NCI-H526 treated with DMSO at 0.1 percent for 48 hours (cell line): ENCODE data around the gene OGDH.
"Not testable (repeated sequence)": the region's sequence is repeated elsewhere in the genome, so short reads cannot be mapped to it uniquely, and the experiment has no call there.

Source experiments
- DNase-seq: peaks from one replicate; lab custom pipeline; 2025; lab: John Stamatoyannopoulos, UW

Gene OGDH

GRCh38 chr7:44706788-44707557 is 100.5 kb downstream of the OGDH start:
- DNase-seq, result no peak

DNA sequence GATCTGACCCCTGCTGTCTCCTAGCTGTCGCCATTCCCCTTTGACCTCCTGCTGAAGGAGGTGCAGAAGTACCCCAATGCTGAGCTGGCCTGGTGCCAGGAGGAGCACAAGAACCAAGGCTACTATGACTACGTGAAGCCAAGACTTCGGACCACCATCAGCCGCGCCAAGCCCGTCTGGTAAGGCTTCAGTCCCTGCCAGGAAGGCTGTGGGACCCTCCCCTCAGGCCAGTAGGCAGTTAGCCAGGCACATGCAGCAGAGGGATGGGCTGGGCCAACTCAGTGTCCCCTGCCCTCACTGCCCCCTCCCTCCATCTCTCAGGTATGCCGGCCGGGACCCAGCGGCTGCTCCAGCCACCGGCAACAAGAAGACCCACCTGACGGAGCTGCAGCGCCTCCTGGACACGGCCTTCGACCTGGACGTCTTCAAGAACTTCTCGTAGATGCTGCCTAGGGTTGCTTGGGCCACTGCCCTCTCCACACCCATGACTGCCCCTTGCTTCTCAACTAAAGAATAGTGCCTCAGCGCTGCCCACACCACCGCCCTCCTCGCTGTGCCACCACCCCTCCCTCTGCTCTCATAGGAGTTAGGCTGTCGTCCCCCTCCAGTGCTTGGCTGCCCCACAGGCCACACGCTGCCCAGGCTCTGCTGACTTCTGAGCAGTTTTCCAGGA is 101.3 kb downstream of the OGDH start:
- no peak for DNase-seq

DNA sequence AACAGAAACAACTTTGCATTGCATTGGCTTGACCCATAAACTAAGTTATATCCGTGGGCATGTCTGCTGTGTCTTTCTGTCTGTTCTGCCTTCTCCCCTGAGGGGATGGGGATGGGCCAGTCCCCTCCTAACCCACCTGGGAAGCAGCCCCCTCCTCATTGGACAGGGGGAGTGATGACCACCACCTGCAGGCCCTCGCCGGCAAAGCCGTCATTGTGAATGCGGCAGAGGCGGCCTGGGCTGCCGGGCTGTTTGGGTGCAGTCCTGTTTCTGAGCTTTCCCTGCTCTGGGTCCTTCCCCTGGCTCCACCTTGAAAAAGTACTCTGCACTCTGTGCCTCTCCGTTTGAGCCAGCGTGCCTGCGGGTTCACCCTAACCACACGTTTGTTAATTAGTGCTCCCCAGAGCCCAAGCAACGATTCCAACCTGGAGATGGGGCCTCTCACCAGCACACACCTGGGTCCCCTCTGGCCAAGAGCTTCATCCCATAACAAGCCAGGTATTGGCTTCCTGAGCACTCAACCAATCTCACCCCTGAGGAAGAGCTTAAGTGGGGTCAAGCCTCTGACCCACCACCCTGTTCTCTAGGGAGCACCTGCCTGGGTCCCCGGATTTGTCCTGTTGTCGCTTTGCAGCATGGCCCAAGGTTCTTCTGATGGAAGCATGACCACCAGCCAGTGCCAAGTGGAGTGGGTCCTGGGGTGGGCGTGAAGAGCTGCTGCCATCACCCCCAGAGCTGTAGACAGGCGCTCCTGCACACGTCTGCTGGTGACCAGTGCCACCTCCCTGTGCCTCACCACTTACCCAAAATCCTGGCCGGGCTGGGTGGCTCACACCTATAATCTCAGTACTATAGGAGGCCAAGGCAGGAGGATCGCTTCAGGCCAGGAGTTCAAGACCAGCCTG is 102.8 kb downstream of the OGDH start:
- no peak for DNase-seq

DNA sequence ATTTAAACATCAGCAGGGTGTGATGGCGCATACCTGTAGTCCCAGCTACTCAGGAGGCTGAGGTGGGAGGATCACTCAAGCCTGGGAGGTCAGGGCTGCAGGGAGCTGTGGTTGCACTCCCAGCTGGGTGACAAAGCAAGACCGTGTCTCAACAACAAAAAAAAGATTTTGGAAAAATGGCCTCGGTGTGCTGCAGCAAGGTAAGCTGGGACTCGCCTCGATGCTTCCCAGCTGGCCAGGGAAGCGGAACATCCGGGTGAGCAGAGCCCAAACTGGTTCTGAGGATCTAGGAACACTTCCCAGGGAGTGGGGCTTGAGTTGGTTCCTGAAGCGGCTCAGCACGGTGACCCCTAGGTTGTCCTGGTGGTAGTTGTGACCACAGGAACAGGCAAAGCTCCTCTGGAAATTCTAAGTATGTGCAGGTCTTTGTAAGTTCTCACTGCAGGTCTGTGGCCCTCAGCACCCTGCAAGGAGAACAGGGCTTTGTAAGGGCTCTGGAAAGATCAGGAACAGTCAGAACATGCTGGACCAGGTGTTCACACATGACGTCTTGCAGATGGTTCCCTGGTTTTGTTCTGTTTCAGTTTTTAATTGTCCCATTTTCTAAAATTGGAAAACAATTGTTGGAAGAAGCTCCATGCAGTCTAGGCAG is 103.6 kb downstream of the OGDH start:
- no peak for DNase-seq

DNA sequence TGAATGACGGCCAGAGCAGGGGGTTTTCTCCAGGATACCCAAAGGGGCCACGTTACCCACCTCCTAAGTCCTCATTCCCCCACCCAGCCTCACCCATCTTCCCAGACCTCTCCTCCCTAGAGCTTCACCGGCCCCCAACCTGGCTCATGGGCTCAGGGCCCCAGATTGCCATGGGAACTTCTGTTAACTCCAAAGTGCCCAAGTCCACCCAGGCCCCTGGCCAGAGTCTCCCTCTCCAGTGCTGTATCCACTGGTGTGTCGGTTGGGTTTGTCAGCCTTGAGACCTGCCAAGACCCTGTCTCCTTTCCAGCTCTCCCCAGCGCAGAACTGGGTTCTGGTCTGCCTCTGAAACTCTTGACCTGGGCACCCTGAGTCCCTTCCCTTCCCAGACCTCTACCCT is 105.1 kb downstream of the OGDH start:
- DNase-seq, result no peak

DNA sequence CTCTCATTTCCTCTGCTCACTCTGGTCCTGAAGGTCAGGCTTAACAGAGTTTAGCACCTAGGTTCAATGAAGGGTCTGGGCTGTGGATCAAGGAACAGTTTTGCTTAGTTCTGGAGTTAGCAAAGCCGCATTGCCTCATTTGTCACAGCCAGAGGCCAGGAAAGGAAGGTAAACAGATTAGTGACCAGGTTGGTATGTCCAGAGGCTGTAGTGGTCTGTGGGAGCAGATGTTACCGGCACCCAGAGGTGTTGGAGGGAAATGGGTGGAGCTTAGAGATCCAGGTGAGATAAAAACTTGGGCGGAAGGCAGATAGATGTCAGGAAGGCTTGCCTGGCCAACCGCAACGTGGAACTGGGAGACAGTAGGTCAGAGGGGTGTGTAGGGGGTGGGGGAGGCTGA is 105.6 kb downstream of the OGDH start:
- DNase-seq, result no peak

- no peak for DNase-seq
These were observed 106.7 kb downstream of the OGDH start for GRCh38 chr7:44713141-44713540.

- no peak for DNase-seq
These were observed 107.4 kb downstream of the OGDH start for GRCh38 chr7:44713680-44714335.

GRCh38 chr7:44716205-44716604 is 109.8 kb downstream of the OGDH start:
- DNase-seq, result no peak

- no peak for DNase-seq
These were observed 113.9 kb downstream of the OGDH start for GRCh38 chr7:44720301-44720700.

- no peak for DNase-seq
These were observed 117.8 kb downstream of the OGDH start for GRCh38 chr7:44724276-44724675.

DNA sequence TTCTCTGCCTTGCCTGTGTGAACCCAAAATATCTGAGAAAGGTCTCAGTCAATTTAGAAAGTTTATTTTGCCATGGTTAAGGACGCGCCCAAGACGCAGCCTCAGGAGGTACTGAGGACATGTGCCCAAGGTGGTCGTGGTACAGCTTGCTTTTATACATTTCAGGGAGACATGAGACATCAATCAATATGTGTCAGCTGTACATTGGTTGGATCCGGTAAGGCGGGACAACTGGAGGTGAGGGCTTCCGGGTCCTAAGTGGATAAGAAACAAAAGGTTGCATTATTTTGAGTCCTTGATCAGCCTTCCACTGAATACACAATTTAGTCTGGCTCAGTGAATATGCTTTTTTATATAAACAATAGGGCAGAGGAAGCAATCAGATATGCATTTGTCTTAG is 119.8 kb downstream of the OGDH start:
- DNase-seq, result not testable (repeated sequence)

- DNase-seq, result no peak
These were observed 120.9 kb downstream of the OGDH start for GRCh38 chr7:44727158-44727936.

DNA sequence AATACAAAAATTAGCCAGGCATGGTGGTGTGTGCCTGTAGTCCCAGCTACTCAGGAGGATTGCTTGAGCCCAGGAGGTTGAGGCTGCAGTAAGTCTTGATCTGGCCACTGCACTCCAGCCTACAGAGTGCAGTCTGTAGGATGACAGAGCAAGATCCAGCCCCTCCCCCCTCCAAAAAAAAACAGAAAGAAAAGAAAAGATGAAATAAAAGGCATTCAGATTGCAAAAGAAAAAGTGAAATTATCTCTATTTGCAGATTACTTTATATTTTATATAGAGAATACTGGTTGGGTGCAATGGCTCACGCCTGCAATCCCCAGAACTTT is 121.5 kb downstream of the OGDH start:
- DNase-seq, result no peak

DNA sequence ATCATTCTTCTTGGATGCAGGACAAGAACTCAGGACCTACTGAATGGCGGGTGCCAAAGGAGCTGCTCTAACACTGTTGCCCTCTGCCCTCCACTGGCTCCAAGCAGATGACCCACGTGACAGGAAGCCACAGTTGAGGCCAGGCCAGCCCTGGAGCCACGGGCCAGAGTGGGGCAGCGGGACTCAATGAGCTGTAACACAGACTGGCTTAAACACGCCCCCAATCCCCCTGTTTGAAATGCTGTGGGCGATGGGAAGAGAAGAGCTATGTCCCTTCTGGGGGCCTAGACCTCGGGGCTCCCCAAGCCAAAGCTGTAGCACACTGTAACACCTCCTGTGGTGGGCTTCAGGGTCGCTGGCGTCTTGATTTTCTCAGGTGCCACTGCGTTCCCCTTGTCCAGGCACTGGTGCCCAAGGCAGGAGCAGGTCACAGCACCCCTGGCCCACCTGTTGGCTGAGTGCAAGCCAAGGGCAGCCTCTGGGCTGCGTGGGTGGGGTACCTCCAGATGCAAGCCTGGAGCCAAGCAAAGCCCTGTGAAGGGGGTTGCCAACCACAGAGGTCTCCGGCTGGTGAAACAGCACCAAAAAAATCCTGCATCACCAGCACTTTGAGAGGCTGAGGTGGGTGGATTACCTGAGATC is 123.6 kb downstream of the OGDH start:
- DNase-seq, result no peak

GRCh38 chr7:44732971-44733370 is 126.5 kb downstream of the OGDH start:
- not testable (repeated sequence) for DNase-seq

DNA sequence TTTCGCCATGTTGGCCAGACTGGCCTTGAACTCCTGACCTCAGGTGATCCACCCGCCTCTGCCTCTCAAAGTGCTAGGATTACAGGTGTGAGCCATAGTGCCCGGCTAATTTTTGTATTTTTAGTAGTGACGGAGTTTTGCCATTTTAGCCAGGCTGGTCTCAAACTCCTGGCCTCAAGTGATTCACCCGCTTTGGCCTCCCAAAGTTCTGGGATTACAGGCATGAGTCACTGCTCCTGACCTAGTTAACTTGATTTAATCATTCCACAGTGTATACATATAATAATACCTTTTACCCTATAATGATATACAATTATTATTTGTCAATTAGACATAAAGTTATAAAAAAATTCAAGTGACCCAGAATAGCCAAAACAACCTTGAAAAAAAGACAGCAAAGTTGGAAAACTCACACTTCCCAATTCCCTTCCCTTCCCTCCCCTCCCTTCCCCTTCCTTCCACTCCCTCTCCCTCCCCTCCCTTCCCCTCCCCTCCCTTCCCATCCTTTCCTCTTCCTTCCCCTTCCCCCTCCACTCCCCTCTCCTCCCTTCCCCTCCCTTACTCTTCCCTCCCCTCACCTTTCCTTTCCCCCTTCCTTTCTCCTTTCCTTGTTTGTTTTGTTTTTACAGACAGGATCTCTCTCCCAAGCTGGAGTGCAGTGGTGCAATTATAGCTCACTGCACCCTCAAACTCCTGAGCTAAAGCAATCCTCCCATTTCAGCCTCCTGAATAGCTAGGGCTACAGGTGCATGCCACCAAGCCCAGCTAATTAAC is 127.5 kb downstream of the OGDH start:
- no peak for DNase-seq

DNA sequence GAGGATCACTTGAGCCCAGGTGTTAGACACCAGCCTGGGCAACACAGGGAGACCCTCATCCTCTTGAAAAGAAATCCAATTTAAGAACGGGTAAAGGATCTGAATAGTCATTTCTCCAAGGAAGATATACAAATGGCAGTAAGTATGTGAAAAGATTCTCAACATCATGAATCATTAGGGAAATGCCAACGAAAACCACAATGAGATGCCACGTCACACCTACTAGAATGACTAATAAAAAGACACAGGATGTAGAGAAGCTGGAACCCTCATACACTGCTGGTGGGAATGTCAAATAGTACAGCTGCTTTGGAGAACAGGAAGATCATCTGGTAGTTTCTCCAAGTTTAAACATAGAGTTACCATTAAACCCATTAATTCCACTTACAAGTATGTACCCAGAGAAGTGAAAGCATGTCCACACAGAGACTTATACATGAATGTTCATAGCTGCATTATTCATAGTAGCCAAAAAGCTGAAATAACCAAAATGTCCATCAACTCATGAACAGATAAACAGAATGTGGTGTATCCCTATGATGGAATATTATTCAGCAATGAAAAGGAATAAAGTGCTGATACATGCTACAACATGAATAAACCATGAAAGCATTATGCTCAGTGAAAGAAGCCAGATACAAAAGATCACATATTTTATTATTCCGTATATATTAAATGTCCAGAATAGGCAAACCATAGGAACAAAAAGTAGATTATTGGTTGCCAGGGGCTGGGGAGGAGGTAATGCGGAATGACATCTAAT is 129.2 kb downstream of the OGDH start:
- DNase-seq, result no peak

DNA sequence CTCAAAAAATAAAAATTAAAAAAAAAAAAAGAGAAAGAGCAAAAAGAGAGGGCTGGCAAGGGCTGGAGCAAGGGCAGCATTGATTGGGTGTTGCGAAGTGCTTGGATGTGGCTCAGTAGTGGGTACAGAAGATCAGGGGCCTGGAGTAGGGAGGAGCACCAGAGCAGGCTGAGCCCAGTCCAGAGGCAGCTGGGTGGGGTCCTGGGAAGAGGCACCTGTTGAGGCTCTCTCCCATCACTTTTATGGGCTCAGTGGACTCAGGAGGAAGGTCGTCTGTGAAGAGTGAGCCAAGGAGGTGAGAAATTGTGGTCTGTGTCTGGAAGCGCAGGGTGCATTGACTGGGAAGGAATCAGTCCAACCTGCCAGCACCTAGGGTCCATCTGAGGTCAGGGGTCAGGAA is 130.5 kb downstream of the OGDH start:
- no peak for DNase-seq
